Measurements from ENCODE around the gene OXNAD1.
A peak's percentile ranks its signal among the peaks of the same experiment; 100 is the strongest.

Gene OXNAD1

GRCh38 chr3:16264708-16265454, at the start of gene OXNAD1, which contains the start of gene DPH3:
Gene OXNAD1 (plus strand): TSS chr3:16265212. CDS start chr3:16270953, 5,741 bp downstream.
Gene DPH3 (minus strand): TSS chr3:16264943. CDS start chr3:16264876, 67 bp downstream.
- peak; percentile 98 for DNase-seq

- DNase-seq = peak; percentile 33
Observed at GRCh38 chr3:16216373-16216935, 48.6 kb upstream of the OXNAD1 start.

GRCh38 chr3:16219777-16220176, 45.2 kb upstream of the OXNAD1 start:
- DNase-seq = no peak

GRCh38 chr3:16221990-16222389, 43.0 kb upstream of the OXNAD1 start:
- DNase-seq = no peak

- no peak for DNase-seq
Observed at GRCh38 chr3:16222547-16222946, 42.5 kb upstream of the OXNAD1 start.

GRCh38 chr3:16224325-16224724, 40.7 kb upstream of the OXNAD1 start:
- no peak for DNase-seq

- no peak for DNase-seq
Observed at GRCh38 chr3:16227566-16227965, 37.4 kb upstream of the OXNAD1 start.

GRCh38 chr3:16229681-16230080, 35.3 kb upstream of the OXNAD1 start:
- DNase-seq = peak; percentile 39

GRCh38 chr3:16231983-16232382, 33.0 kb upstream of the OXNAD1 start:
- DNase-seq = no peak

- DNase-seq = no peak
Observed at GRCh38 chr3:16233806-16234205, 31.2 kb upstream of the OXNAD1 start.

- no peak for DNase-seq
Observed at GRCh38 chr3:16234281-16234680, 30.7 kb upstream of the OXNAD1 start.

GRCh38 chr3:16236030-16236639, 28.9 kb upstream of the OXNAD1 start:
- DNase-seq = peak; percentile 5

GRCh38 chr3:16236856-16237393, 28.1 kb upstream of the OXNAD1 start:
- no peak for DNase-seq

GRCh38 chr3:16239086-16239770, 25.8 kb upstream of the OXNAD1 start:
- no peak for DNase-seq

- DNase-seq = no peak
Observed at GRCh38 chr3:16239780-16240179, 25.2 kb upstream of the OXNAD1 start.

- no peak for DNase-seq
Observed at GRCh38 chr3:16240229-16241023, 24.6 kb upstream of the OXNAD1 start.

GRCh38 chr3:16241225-16241624, 23.8 kb upstream of the OXNAD1 start:
- no peak for DNase-seq

- no peak for DNase-seq
Observed at GRCh38 chr3:16242177-16242576, 22.8 kb upstream of the OXNAD1 start.

- DNase-seq = no peak
Observed at GRCh38 chr3:16243706-16244490, 21.1 kb upstream of the OXNAD1 start.

- no peak for DNase-seq
Observed at GRCh38 chr3:16245609-16246008, 19.4 kb upstream of the OXNAD1 start.

GRCh38 chr3:16247282-16248061, 17.5 kb upstream of the OXNAD1 start:
- DNase-seq = peak; percentile 76
